GM11168 (cell line): ENCODE data around the gene COG5.
"Not testable (repeated sequence)": the region's sequence is repeated elsewhere in the genome, so short reads cannot be mapped to it uniquely, and the experiment has no call there.

Source experiments
- in situ Hi-C: fragments of 300-500 bp; cut with MboI; formaldehyde crosslinking; loops from one replicate; pipeline ENCODE4 v1.12.0; 2022; ENCODE audit warnings: low sequenced_read_pairs; ENCODE audit not compliant: unreplicated experiment

The COG5 gene

GRCh38 chr7:107294182-107294581, 269.5 kb downstream of the COG5 start:
- in situ Hi-C loops = no loop called here

GRCh38 chr7:107292591-107292990, 271.1 kb downstream of the COG5 start:
- in situ Hi-C loops = no loop called here

- in situ Hi-C loops = no loop called here
Measured at GRCh38 chr7:107291434-107291833, 272.3 kb downstream of the COG5 start.

GRCh38 chr7:107286751-107287621, 276.7 kb downstream of the COG5 start:
- in situ Hi-C loops = no loop called here

GRCh38 chr7:107284911-107285479, 278.7 kb downstream of the COG5 start:
- in situ Hi-C loops = no loop called here

GRCh38 chr7:107277331-107277730, 286.4 kb downstream of the COG5 start:
- in situ Hi-C loops = no loop called here

- in situ Hi-C loops = no loop called here
Measured at GRCh38 chr7:107276220-107276827, 287.4 kb downstream of the COG5 start.

- in situ Hi-C loops = no loop called here
Measured at GRCh38 chr7:107274506-107274905, 289.2 kb downstream of the COG5 start.

GRCh38 chr7:107269790-107270189, 293.9 kb downstream of the COG5 start:
- in situ Hi-C loops = no loop called here

- in situ Hi-C loops = no loop called here
Measured at GRCh38 chr7:107268594-107268993, 295.1 kb downstream of the COG5 start.

- in situ Hi-C loops = no loop called here
Measured at GRCh38 chr7:107267138-107267537, 296.6 kb downstream of the COG5 start.

- in situ Hi-C loops = no loop called here
Measured at GRCh38 chr7:107264723-107265122, 299.0 kb downstream of the COG5 start.

- in situ Hi-C loops = no loop called here
Measured at GRCh38 chr7:107262857-107263256, 300.9 kb downstream of the COG5 start.

GRCh38 chr7:107258737-107259136, 305.0 kb downstream of the COG5 start:
- in situ Hi-C loops = no loop called here

- in situ Hi-C loops = no loop called here
Measured at GRCh38 chr7:107255602-107256001, 308.1 kb downstream of the COG5 start.

GRCh38 chr7:107254398-107254985, 309.2 kb downstream of the COG5 start:
- in situ Hi-C loops = no loop called here

GRCh38 chr7:107253599-107253998, 310.1 kb downstream of the COG5 start:
- in situ Hi-C loops = no loop called here

- in situ Hi-C loops = no loop called here
Measured at GRCh38 chr7:107251963-107252362, 311.8 kb downstream of the COG5 start.

- in situ Hi-C loops = no loop called here
Measured at GRCh38 chr7:107248551-107249316, 315.0 kb downstream of the COG5 start.

- in situ Hi-C loops = not testable (repeated sequence)
Measured at GRCh38 chr7:107246836-107247235, 316.9 kb downstream of the COG5 start.
